ENCODE results near the gene TCERG1L.
"Not testable (repeated sequence)": the region's sequence is repeated elsewhere in the genome, so short reads cannot be mapped to it uniquely, and the experiment has no call there.

The TCERG1L gene

GRCh38 chr10:131187926-131188325 lies 123.6 kb downstream of the TCERG1L start:
- no peak for DNase-seq (ENCODE audit: low read depth in 1 of 2, low spot score in 1 of 2)

GRCh38 chr10:131187274-131187673 lies 124.2 kb downstream of the TCERG1L start:
- DNase-seq (ENCODE audit: low read depth in 1 of 2, low spot score in 1 of 2) = no peak

DNA sequence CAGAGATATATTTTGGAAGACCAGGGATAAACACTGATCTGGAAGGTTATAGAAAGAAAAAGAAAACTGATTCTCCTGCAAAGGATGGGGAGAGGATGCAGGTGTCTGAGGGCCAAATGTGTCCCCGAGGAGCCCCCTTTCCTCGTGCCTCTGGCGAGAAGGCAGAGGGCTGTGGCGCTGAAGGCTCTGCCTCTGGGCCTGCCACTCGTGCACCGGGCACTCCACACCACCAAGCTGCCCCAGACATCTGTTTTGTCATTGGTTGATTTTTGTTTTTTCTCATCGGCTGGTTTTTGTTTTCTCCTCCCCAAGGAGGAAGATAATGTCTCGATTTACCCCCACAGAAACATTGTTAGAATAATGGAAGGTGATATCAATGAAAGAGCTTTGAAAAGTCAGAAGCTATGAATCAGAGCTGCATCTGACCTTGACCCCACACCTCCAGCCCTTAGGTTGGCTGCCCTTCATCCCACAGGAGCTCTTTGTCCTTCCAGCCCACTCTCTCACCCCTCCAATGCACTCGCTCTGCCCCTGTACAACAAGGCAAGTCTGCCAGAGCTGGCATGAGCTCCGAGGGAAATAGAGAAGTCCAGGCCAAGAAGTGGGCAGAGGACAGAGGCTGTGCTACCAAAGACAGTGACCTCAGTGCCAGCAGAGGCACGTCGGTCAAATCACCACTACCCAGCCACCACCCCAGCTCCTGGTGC lies 124.8 kb downstream of the TCERG1L start:
- DNase-seq (ENCODE audit: low read depth in 1 of 2, low spot score in 1 of 2) = no peak

DNA sequence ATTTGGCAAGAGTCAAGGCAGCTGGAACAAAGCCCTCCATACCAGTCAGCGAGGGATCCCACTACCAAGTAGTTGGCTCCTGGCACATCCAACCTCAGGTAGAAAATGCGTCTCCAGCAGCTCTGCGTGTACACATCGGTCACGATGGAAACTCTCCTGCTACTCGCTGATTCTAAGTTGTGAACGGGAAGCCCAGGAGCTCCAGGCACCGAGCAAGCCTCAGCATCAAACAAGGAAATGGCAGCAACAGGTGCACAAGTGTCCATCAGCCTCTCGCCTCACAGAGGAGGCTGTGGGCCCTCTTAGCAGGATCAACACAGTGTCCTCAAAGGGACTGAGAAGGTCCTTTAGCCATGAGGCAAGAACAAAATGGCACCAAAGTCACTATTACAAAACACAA lies 127.0 kb downstream of the TCERG1L start:
- no peak for DNase-seq (ENCODE audit: low read depth in 1 of 2, low spot score in 1 of 2)

DNA sequence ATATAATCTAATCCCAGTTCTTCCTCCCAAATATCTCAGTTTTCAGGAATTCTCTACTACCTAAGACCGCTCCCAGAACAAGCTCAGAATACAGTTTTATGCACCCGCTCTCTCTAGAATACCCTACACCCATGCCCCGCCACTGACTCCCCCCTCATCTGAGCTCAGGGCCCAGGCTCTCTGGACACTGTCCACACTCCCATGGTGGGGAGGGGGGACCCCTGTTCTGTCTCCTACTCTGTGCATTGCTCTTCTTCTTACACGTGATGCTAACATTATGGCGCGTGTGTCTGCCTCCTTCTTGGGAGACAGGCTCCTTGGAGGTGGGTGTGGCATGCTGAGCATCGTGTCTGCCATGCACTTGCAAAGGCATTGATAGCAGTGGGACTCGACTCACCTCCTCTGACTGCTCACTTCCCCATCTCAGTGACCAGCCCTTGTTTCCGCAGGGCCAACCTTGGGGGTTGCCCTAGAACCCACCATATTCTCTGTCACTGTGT lies 127.9 kb downstream of the TCERG1L start:
- DNase-seq (ENCODE audit: low read depth in 1 of 2, low spot score in 1 of 2) = no peak

- no peak for DNase-seq (ENCODE audit: low read depth in 1 of 2, low spot score in 1 of 2)
These were observed 130.1 kb downstream of the TCERG1L start for GRCh38 chr10:131181456-131181855.

DNA sequence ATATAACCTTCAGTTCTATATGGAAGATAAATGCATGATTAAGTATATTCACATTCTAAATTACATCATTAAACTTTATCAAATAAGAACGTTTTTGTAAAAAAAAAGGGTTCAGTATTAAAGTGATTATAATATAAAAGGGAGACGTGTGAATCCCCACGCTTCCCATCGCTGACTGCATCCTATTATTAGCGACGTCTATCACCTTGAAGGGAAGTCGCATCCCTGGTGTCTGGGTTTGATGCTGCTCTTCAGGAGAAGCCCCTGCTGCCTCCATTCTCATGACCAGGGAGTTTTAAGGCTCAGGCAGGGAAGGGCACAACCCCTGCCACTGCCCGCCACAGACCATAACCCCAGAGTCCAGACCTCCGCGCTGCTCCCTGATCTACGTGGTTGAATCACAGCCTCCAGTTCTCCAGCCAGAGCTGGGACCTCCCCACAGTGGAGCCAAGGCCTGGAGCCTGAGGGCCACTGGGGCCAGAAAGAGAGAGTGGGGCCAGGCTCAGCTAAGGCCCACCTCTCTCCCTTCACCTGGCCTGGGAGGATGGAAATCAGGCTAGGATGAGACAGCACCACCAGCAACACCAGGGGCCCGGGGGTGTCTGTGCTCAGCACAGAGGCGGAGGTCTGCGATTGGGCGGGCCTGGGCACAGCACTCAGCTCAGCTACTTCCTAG lies 130.6 kb downstream of the TCERG1L start:
- no peak for DNase-seq (ENCODE audit: low read depth in 1 of 2, low spot score in 1 of 2)

DNA sequence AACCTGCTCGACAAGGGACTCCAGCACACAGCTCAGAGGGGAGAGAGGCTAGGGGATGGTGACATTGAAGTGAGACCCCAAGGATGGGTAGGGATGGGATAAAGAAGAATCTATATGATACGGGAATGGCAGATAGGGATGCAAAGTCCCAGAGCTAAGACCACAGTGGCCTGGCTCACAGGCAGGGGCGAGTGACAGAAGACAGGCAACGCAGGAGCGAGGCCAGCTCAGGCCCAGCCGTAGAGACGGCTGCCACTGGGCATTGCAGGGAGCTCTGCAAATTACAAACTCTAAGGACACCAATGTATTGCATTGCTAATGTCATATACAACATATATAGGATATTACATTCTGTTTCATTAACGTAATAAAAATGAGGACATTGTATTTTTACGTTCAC lies 131.4 kb downstream of the TCERG1L start:
- DNase-seq (ENCODE audit: low read depth in 1 of 2, low spot score in 1 of 2) = no peak

DNA sequence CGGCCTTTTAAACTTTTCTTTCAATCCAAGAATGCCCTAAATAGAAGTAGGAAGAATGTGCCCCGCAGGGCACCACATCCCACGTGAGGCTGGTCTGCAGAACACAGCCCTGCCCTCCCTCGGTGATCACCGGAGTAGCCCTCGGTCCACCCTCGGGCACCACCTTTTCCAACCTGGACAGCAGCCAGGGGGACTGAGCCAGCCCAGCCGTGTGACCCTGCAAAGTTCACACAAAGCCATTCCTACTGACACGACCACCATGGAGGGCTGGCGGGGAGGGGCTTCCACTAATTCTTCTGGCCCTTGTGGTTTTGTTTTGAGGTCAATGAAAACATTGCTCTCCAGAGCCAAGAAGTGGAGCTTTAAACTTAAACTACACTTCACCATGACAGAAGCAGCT lies 132.2 kb downstream of the TCERG1L start:
- DNase-seq (ENCODE audit: low read depth in 1 of 2, low spot score in 1 of 2) = no peak

GRCh38 chr10:131178521-131179331 lies 132.8 kb downstream of the TCERG1L start:
- no peak for DNase-seq (ENCODE audit: low read depth in 1 of 2, low spot score in 1 of 2)

- DNase-seq (ENCODE audit: low read depth in 1 of 2, low spot score in 1 of 2) = no peak
These were observed 133.8 kb downstream of the TCERG1L start for GRCh38 chr10:131177431-131178327.

DNA sequence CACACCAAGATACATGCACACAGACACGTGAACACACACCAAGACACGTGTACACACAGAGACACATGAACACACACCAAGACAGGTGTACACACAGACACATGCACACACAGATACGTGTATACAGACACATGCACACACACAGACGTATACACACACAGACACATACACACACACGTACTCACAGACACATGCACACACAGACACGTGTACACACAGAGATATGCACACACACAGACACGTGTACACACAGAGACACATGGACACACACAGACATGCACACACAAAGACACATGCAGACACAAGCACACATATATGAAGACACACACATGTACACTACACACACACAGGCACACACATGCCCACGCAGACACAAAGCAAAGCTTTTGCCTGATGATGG lies 134.6 kb downstream of the TCERG1L start:
- no peak for DNase-seq (ENCODE audit: low read depth in 1 of 2, low spot score in 1 of 2)

- DNase-seq (ENCODE audit: low read depth in 1 of 2, low spot score in 1 of 2) = not testable (repeated sequence)
These were observed 135.2 kb downstream of the TCERG1L start for GRCh38 chr10:131176324-131176723.

- no peak for DNase-seq (ENCODE audit: low read depth in 1 of 2, low spot score in 1 of 2)
These were observed 135.6 kb downstream of the TCERG1L start for GRCh38 chr10:131175891-131176290.

DNA sequence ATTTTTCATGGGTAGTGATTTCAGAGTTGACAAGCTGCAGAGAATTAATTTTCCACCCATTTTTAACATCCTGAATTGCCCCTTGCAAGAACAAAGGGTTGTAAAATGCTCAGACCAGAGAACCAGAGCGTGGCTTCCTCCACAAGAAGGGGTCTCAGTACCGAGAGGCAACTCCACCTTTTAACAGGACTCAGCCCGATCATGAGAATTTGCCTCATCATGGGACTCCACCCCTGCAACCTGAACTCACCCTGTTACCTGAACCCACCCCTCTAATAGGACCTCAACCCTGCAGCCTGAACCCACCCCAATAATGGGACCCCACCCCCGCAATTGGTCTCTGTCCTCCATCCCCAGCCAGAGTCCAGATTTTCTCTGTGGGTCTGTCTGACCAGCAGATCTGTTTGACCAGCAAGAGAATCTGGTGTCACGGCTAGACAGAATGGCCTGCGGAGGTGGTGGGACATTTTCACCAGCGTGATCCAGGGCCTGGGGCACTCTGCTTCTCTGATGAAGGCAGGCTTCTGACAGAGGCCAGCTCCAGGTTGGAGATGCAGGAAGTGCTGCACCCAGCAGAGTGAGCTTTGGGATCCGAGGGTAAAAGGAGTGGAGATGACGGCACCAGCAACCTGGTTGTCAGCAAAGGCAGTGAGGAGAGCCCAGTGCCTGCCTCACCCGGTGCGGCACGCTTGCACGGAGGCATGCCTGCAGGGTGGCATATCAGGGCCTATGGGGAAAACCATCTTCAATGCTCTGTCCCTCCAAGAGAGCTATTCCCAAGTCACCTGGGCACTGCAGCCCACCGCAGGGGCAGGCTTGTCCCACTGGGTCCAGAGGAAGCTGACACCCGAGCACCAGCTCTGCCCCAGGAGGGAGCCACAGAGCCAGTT lies 136.6 kb downstream of the TCERG1L start:
- DNase-seq (ENCODE audit: low read depth in 1 of 2, low spot score in 1 of 2) = no peak

DNA sequence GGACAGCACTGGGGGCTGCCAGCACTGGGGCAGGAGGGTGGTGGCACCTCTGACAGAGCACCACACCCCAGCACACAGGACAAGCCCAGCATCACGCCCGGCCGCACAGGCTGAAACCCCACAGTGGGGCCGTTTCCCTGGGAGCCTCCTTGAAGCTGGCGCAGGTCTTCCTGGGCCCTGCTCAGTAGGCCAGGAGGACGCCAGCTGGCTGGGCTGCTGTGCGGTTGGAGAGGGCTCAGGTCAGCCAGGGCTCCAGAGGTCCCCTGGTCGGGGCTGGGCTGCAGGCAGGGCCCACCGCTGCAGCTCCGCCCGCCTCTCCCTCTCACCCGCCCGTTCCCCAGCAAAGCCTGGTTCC lies 137.3 kb downstream of the TCERG1L start:
- DNase-seq (ENCODE audit: low read depth in 1 of 2, low spot score in 1 of 2) = no peak

DNA sequence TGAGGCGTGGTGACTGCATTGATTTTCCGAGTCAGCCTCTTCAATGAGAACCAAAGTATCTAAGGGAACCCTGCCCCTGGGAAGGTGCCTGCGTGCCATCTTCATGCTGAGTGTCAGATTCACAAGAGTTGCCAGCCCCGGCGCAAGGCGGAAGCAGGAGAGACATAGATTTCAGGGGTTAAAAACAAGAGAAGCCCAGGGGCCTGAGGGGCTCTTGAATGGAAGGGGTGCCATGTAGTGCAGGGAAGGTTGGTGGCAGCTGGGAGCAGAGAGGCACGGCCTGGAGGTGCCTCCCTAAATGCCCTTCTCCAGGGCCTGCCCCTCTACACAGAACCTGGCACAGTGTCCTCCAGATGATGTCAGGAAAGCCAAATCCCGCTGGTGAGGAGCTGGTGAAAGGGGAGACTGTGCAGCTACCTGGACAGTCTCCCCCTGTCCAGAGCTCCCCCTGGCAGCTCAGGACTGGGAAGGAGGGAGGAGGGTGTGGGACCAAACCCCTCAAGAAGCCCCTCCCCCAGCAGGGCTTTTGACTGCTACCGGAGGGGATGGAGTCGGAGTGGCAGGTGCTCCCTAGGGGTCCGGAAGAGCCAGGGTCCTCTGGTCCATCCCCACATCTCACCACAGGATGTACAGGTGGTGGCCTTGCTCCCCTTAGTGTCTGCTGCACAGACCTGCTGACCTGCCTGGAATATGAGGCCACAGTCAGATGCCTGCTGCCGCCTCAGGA lies 137.9 kb downstream of the TCERG1L start:
- no peak for DNase-seq (ENCODE audit: low read depth in 1 of 2, low spot score in 1 of 2)

DNA sequence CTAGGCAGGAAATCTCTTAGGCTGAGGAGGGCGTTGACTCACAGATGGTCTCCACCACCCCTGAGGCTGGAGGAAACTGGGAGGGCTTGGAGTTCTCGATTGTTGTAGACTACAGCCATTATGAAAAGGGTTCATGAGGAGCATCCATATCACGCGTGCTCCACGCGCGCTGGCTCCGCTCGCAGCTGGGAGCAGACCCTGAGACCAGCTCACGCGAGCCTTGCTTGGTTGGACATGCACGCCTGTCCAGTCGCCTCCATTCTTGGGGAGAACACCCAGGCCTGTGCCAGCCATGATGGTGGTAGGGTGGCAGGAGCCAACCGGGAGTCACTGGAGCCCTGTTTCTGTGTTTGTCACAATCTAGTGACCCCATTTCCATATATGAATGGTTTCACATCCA lies 139.1 kb downstream of the TCERG1L start:
- DNase-seq (ENCODE audit: low read depth in 1 of 2, low spot score in 1 of 2) = no peak

- no peak for DNase-seq (ENCODE audit: low read depth in 1 of 2, low spot score in 1 of 2)
These were observed 142.4 kb downstream of the TCERG1L start for GRCh38 chr10:131169146-131169545.

Measured in stimulated activated CD4-positive, alpha-beta T cell treated with anti-CD3 and anti-CD28 coated beads, Interleukin-15, amount 100 ng/mL, for 1 hour (primary cell).